HepG2 (cell line): ENCODE data around the gene HMGCS2. TPM values are rescaled to one million over a fixed set of nuclear protein-coding genes. Genes with fewer than 3 reads are reported as not detected.
A peak's percentile ranks its signal among the peaks of the same experiment; 100 is the strongest.

Experiments used
- GATAD1 ChIP-seq: IDR thresholded peaks from 2 replicates; pipeline ENCODE4 v1.6.1; 2016; ENCODE audit warnings: missing genetic modification reagents, missing compliant biosample characterization
- KDM2A ChIP-seq: sonication (generic); formaldehyde crosslinking; IDR thresholded peaks from 2 replicates; pipeline ENCODE4 v1.4.0; 2020; ENCODE audit warnings: low read depth, missing genetic modification reagents, borderline replicate concordance
- KMT2B ChIP-seq: IDR thresholded peaks from 2 replicates; pipeline ENCODE4 v1.6.1; 2016; ENCODE audit warnings: missing genetic modification reagents, missing compliant biosample characterization
- MEIS1 ChIP-seq: sonication (generic); formaldehyde crosslinking; IDR thresholded peaks from 2 replicates; pipeline ENCODE4 v1.9.0; 2021; ENCODE audit warnings: mild to moderate bottlenecking, missing genetic modification reagents, moderate library complexity, borderline replicate concordance
- MTERF4 ChIP-seq: sonication (generic); formaldehyde crosslinking; IDR thresholded peaks from 2 replicates; pipeline ENCODE4 v1.8.0; 2023; ENCODE audit warnings: mild to moderate bottlenecking, missing genetic modification reagents
- NAIF1 ChIP-seq: sonication (generic); formaldehyde crosslinking; IDR thresholded peaks from 2 replicates; pipeline ENCODE4 v1.5.0; 2020; ENCODE audit warnings: mild to moderate bottlenecking, missing genetic modification reagents, borderline replicate concordance
- PAX8 ChIP-seq: sonication (generic); formaldehyde crosslinking; IDR thresholded peaks from 2 replicates; pipeline ENCODE4 v1.8.0; 2022; ENCODE audit warnings: mild to moderate bottlenecking, missing genetic modification reagents, borderline replicate concordance
- PRPF4 ChIP-seq: fragments of 200-400 bp; formaldehyde crosslinking; IDR thresholded peaks from 2 replicates; pipeline ENCODE4 v1.6.1; 2016; ENCODE audit warnings: low read length, low read depth; ENCODE audit not compliant: poor library complexity, severe bottlenecking
- RAD51 ChIP-seq: fragments of 450-650 bp; IDR thresholded peaks from 2 replicates; pipeline ENCODE4 v1.6.1; 2016; ENCODE audit warnings: borderline replicate concordance
- RARA ChIP-seq: IDR thresholded peaks from 2 replicates; pipeline ENCODE4 v1.6.1; 2016; ENCODE audit warnings: missing genetic modification reagents, missing compliant biosample characterization
- SRY ChIP-seq: sonication (generic); formaldehyde crosslinking; IDR thresholded peaks from 2 replicates; pipeline ENCODE4 v1.8.0; 2022; ENCODE audit warnings: mild to moderate bottlenecking, missing genetic modification reagents
- ZBTB4 ChIP-seq: sonication (generic); formaldehyde crosslinking; IDR thresholded peaks from 2 replicates; pipeline ENCODE4 v1.4.0; 2020; ENCODE audit warnings: missing genetic modification reagents, mild to moderate bottlenecking, borderline replicate concordance
- ZMYM2 ChIP-seq: sonication (generic); formaldehyde crosslinking; IDR thresholded peaks from 2 replicates; pipeline ENCODE4 v1.8.0; 2022; ENCODE audit warnings: mild to moderate bottlenecking, missing genetic modification reagents
- ZMYM4 ChIP-seq: sonication (generic); formaldehyde crosslinking; IDR thresholded peaks from 2 replicates; pipeline ENCODE4 v1.8.1; 2023; ENCODE audit warnings: mild to moderate bottlenecking, missing genetic modification reagents
- ZNF180 ChIP-seq: sonication (generic); formaldehyde crosslinking; IDR thresholded peaks from 2 replicates; pipeline ENCODE4 v1.4.0; 2020; ENCODE audit warnings: low read depth, missing genetic modification reagents, borderline replicate concordance
- ZNF44 ChIP-seq: sonication (generic); formaldehyde crosslinking; IDR thresholded peaks from 2 replicates; pipeline ENCODE4 v1.5.1; 2020; ENCODE audit warnings: mild to moderate bottlenecking, missing genetic modification reagents
- ZNF512B ChIP-seq: sonication (generic); formaldehyde crosslinking; IDR thresholded peaks from 2 replicates; pipeline ENCODE4 v1.5.1; 2020; ENCODE audit warnings: missing genetic modification reagents, mild to moderate bottlenecking, borderline replicate concordance
- polyA plus RNA-seq, 8 experiments: library from polyadenylated mRNA; depleted of rRNA in 3 of 8; stranded (reverse) in 7 of 8; unstranded in 1 of 8; fragments of >200 nt; fragmentation: Illumina TruSeq in 4 of 8; extraction: Trizol in 4 of 8; gene quantifications; 2 replicates each; pipeline versions ENCODE4 v1.2.1 to v1.2.3, GENCODE V29; 2011 to 2016; ENCODE audit warnings: low read depth in 4 of 8, missing spikeins in 1 of 8, mixed read lengths in 1 of 8; ENCODE audit not compliant: insufficient read depth in 1 of 8
- total RNA-seq, 5 experiments: library from RNA; depleted of rRNA; stranded (reverse); fragments of >200 nt; fragmentation: Illumina TruSeq; extraction: Trizol; gene quantifications; 2 replicates each; pipeline ENCODE4 v1.2.3, GENCODE V29; 2016; ENCODE audit warnings: low read depth in 1 of 5
- TF ChIP-seq, protein P1 (sequence below): sonication (generic); formaldehyde crosslinking; IDR thresholded peaks from 2 replicates; pipeline ENCODE4 v1.8.0; 2022; ENCODE audit warnings: low read depth, missing genetic modification reagents
- TF ChIP-seq, protein P2 (sequence below): sonication (generic); formaldehyde crosslinking; IDR thresholded peaks from 2 replicates; pipeline ENCODE4 v1.4.0; 2020; ENCODE audit warnings: missing genetic modification reagents

The HMGCS2 gene
- total and polyA plus RNA-seq, 2 of the 13 experiments (the other 11 are each of a cell fraction or from before 2014, with no cell fraction given): 0.44 to 1.5 TPM

- TF ChIP-seq ZBTB4 (CRISPR knock-in tag) (peak; percentile 48; the same call in 1 of the 2 replicates), ZNF44 (CRISPR knock-in tag) (no peak), PRPF4 (no peak), KMT2B (CRISPR knock-in tag) (0 out of 2 replicates have a peak, but pooled peaks have one; percentile 28), RAD51 (no peak), ZNF512B (CRISPR knock-in tag) (no peak), ZMYM2 (CRISPR knock-in tag) (no peak), ZNF180 (no peak), MTERF4 (no peak), GATAD1 (CRISPR knock-in tag) (peak; percentile 13; the same call in 1 of the 2 replicates), ZMYM4 (CRISPR knock-in tag) (peak; percentile 84), NAIF1 (CRISPR knock-in tag) (0 out of 2 replicates have a peak, but pooled peaks have one; percentile 32), PAX8 (CRISPR knock-in tag) (no peak), KDM2A (peak; percentile 28; the same call in 1 of the 2 replicates), MEIS1 (no peak), SRY (no peak), RARA (peak; percentile 74)
- TF ChIP-seq, protein P1, sequence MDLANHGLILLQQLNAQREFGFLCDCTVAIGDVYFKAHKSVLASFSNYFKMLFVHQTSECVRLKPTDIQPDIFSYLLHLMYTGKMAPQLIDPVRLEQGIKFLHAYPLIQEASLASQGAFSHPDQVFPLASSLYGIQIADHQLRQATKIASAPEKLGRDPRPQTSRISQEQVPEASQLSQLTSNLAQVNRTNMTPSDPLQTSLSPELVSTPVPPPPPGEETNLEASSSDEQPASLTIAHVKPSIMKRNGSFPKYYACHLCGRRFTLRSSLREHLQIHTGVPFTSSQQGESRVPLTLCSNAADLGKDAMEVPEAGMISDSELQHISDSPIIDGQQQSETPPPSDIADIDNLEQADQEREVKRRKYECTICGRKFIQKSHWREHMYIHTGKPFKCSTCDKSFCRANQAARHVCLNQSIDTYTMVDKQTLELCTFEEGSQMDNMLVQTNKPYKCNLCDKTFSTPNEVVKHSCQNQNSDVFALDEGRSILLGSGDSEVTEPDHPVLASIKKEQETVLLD (CRISPR knock-in tag): no peak
- TF ChIP-seq, protein P2, sequence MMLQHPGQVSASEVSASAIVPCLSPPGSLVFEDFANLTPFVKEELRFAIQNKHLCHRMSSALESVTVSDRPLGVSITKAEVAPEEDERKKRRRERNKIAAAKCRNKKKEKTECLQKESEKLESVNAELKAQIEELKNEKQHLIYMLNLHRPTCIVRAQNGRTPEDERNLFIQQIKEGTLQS (CRISPR knock-in tag): peak; percentile 72; the same call in 1 of the 2 replicates
Measured at GRCh38 chr1:119724611-119725218, 44.0 kb downstream of the HMGCS2 start (continued).
